Endothelial cell of umbilical vein (primary cell): Measurements from ENCODE around the gene REM1. TPM values are rescaled to one million over a fixed set of nuclear protein-coding genes. Genes with fewer than 3 reads are reported as not detected.

Source experiments
- BruUV-seq: library from RNA; stranded (reverse); fragments of 400-500 nt; replicated peaks from 2 replicates; lab custom pipeline; 2021; lab: Mats Ljungman, UMichigan
- CTCF ChIA-PET: fragments of 300-600, 350-600 bp; sonication (Branson Sonifier 250); formaldehyde crosslinking; loops from one replicate; lab custom pipeline; 2021; ENCODE audit warnings: antibody characterized with exemption, inconsistent platforms; lab: Charles Lee
- POLR2A ChIA-PET: fragments of 300-600, 350-600 bp; sonication (Branson Sonifier 250); formaldehyde crosslinking; loops from one replicate; lab custom pipeline; 2021; ENCODE audit warnings: antibody characterized with exemption, inconsistent platforms; lab: Charles Lee
- DNase-seq: peaks from one replicate; pipeline ENCODE4 v3.0.0-alpha.2; 2011; ENCODE audit warnings: low read depth, low spot score
- FAIRE-seq: peaks from 2 replicates; lab custom pipeline; 2011; peaks lifted over from hg19 to GRCh38; lab: Jason Lieb, UNC
- H2AFZ ChIP-seq: 2 replicates; pipeline ENCODE4 v1.6.0; 2012; ENCODE audit warnings: low read depth, low read length, control low read depth, inconsistent platforms
- H3K27ac ChIP-seq: 2 replicates; pipeline ENCODE4 v1.5.1; 2011; ENCODE audit warnings: low read depth, mild to moderate bottlenecking, control low read depth, low read length, moderate library complexity; ENCODE audit not compliant: insufficient read depth
- H3K27me3 ChIP-seq, 2 experiments: 2 replicates each; pipeline versions ENCODE4 v1.6.0 to v1.6.1; 2011; ENCODE audit warnings: low read length in 2 of 2, mixed read lengths in 1 of 2; ENCODE audit not compliant: control insufficient read depth in 2 of 2, insufficient read depth in 2 of 2
- H3K36me3 ChIP-seq, 2 experiments: 2 replicates in 1 of 2; 3 replicates in 1 of 2; pipeline ENCODE4 v1.5.1; 2011; ENCODE audit warnings: low read length in 2 of 2, mild to moderate bottlenecking in 1 of 2, moderate library complexity in 1 of 2; ENCODE audit not compliant: control insufficient read depth in 2 of 2, insufficient read depth in 2 of 2; ENCODE audit errors: extremely low read depth in 1 of 2
- H3K4me1 ChIP-seq: 3 replicates; pipeline ENCODE4 v1.5.1; 2011; ENCODE audit warnings: mild to moderate bottlenecking, low read length; ENCODE audit not compliant: control insufficient read depth, insufficient read depth; ENCODE audit errors: extremely low read depth
- H3K4me2 ChIP-seq: 2 replicates; pipeline ENCODE4 v1.6.1; 2011; ENCODE audit warnings: low read length, control low read depth, mixed read lengths; ENCODE audit not compliant: insufficient read depth
- H3K4me3 ChIP-seq, 3 experiments: fragments of 200-600 bp in 1 of 3; sonication (generic), shearing (Covaris generic) in 1 of 3; replicated peaks in 1 of 3; 2 replicates each; pipeline ENCODE4 v1.5.1; 2011 to 2016; ENCODE audit warnings: control low read depth in 3 of 3, low read length in 3 of 3, mild to moderate bottlenecking in 2 of 3, inconsistent platforms in 1 of 3, low read depth in 1 of 3, moderate library complexity in 1 of 3; ENCODE audit not compliant: insufficient read depth in 1 of 3
- H3K79me2 ChIP-seq: 2 replicates; pipeline ENCODE4 v1.6.0; 2012; ENCODE audit warnings: low read length, inconsistent platforms; ENCODE audit not compliant: control insufficient read depth, insufficient read depth
- H3K9ac ChIP-seq: replicated peaks from 2 replicates; pipeline ENCODE3; 2011; ENCODE audit warnings: low read length, control low read depth; ENCODE audit not compliant: insufficient read depth; ENCODE audit errors: extremely low read depth
- H3K9me1 ChIP-seq: replicated peaks from 3 replicates; pipeline ENCODE4 v1.6.0; 2011; ENCODE audit warnings: mild to moderate bottlenecking, low read length; ENCODE audit not compliant: control insufficient read depth, insufficient read depth; ENCODE audit errors: extremely low read depth
- H3K9me3 ChIP-seq: replicated peaks from 2 replicates; pipeline ENCODE4 v1.5.1; 2012; ENCODE audit warnings: low read length, inconsistent platforms; ENCODE audit not compliant: control insufficient read depth, insufficient read depth
- H4K20me1 ChIP-seq: replicated peaks from 2 replicates; pipeline ENCODE3; 2011; ENCODE audit warnings: mild to moderate bottlenecking, low read length; ENCODE audit not compliant: control insufficient read depth, insufficient read depth; ENCODE audit errors: extremely low read depth
- CTCF ChIP-seq, 2 donors: IDR thresholded peaks; 1 replicate in 1 of 2; 2 replicates in 1 of 2; pipeline ENCODE4 v1.5.1; 2011; ENCODE audit warnings: low read length in 2 of 2, mild to moderate bottlenecking in 2 of 2, moderate library complexity in 2 of 2, control low read depth in 1 of 2, inconsistent platforms in 1 of 2, low read depth in 1 of 2; ENCODE audit not compliant: insufficient read depth in 1 of 2; ENCODE audit errors: extremely low read depth in 1 of 2
- EZH2 ChIP-seq: IDR thresholded peaks from 2 replicates; pipeline ENCODE4 v1.6.1; 2012; ENCODE audit warnings: borderline replicate concordance, low read depth, mild to moderate bottlenecking, moderate library complexity, low read length, inconsistent platforms; ENCODE audit not compliant: severe bottlenecking
- FOS ChIP-seq: IDR thresholded peaks from 2 replicates; pipeline ENCODE4 v1.6.1; 2011; ENCODE audit warnings: mild to moderate bottlenecking, low read length, moderate library complexity, borderline replicate concordance; ENCODE audit not compliant: insufficient read depth
- GATA2 ChIP-seq: IDR thresholded peaks from 2 replicates; pipeline ENCODE4 v1.7.0; 2011; ENCODE audit warnings: low read depth, mild to moderate bottlenecking, moderate library complexity, mixed read lengths, low read length; ENCODE audit not compliant: insufficient read length, insufficient read depth
- JUN ChIP-seq: IDR thresholded peaks from 2 replicates; pipeline ENCODE4 v1.6.1; 2011; ENCODE audit warnings: borderline replicate concordance, low read depth; ENCODE audit not compliant: insufficient read length, insufficient read depth
- MAX ChIP-seq: IDR thresholded peaks from 2 replicates; pipeline ENCODE4 v1.6.1; 2011; ENCODE audit not compliant: insufficient read depth, insufficient read length
- MYC ChIP-seq: IDR thresholded peaks from one replicate; pipeline ENCODE4 v1.6.1; 2011; ENCODE audit warnings: mild to moderate bottlenecking, low read depth, low read length
- POLR2A ChIP-seq: IDR thresholded peaks from 2 replicates; pipeline ENCODE4 v1.6.1; 2012; ENCODE audit warnings: low read depth, mild to moderate bottlenecking, control low read depth, low read length
- POLR2AphosphoS5 ChIP-seq: IDR thresholded peaks from 2 replicates; pipeline ENCODE4 v1.6.1; 2012; ENCODE audit warnings: low read depth, mild to moderate bottlenecking, control low read depth, low read length, moderate library complexity; ENCODE audit not compliant: insufficient read depth
- dilution Hi-C: fragments of 300-500 bp; cut with MboI; formaldehyde crosslinking; loops from one replicate; pipeline ENCODE4 v1.15.0; 2019; ENCODE audit warnings: low sequenced_read_pairs; ENCODE audit not compliant: extremely low pct_ligation_motif_present
- intact Hi-C: fragments of 100-400 bp; cut with micrococcal nuclease; formaldehyde crosslinking; loops from one replicate; pipeline ENCODE4 v1.10.0; 2022
- polyA plus RNA-seq, 4 experiments: library from polyadenylated mRNA; depleted of rRNA in 3 of 4; stranded (reverse) in 3 of 4; unstranded in 1 of 4; fragments of >200 nt; gene quantifications; 2 replicates each; pipeline versions ENCODE4 v1.2.1 to v1.2.3, GENCODE V29; 2011 to 2012; ENCODE audit warnings: missing spikeins in 1 of 4
- total RNA-seq: library from RNA; stranded (reverse); gene quantifications from 2 replicates; pipeline ENCODE4 v1.2.3, GENCODE V29; 2021

Gene REM1
- total and polyA plus RNA-seq, 2 donors (not counting 3 experiments of a cell fraction or from before 2014, with no cell fraction given): 0.14 TPM; not detected in 1

GRCh38 chr20:31488115-31488514 is 13.0 kb downstream of the REM1 start:
- no peak for TF ChIP-seq EZH2
- no peak for TF ChIP-seq CTCF (IDR thresholded peaks at IDR 0.05; ENCODE audit: extremely low read depth in 1 of 2, insufficient read depth in 1 of 2, low read depth in 1 of 2, low read length in 2 of 2)
- TF ChIP-seq MYC: no peak
- TF ChIP-seq GATA2: no peak
- TF ChIP-seq POLR2A: no peak
- TF ChIP-seq FOS: no peak
- no peak for TF ChIP-seq MAX
- no peak for TF ChIP-seq POLR2AphosphoS5
- no peak for TF ChIP-seq JUN
- FAIRE-seq (no peak), DNase-seq (no peak)
- H3K27ac ChIP-seq: no peak overlapping the region
- no peaks in the 10 kb centered on the region for H3K9me3 ChIP-seq
- no peaks in the 10 kb centered on the region for H3K79me2 ChIP-seq
- no peaks in the 10 kb centered on the region for H4K20me1 ChIP-seq
- no peak overlapping the region for H2AFZ ChIP-seq
- intact Hi-C loops: no loop called here
- no TSS peak for BruUV-seq
- H3K4me3 ChIP-seq: no peak overlapping the region
- H3K36me3 ChIP-seq: no peaks in the 10 kb centered on the region
- H3K9ac ChIP-seq: no peak overlapping the region
- no peaks in the 10 kb centered on the region for H3K4me1 ChIP-seq
- no peaks in the 10 kb centered on the region for H3K9me1 ChIP-seq
- no peak overlapping the region for H3K4me2 ChIP-seq
- dilution Hi-C loops: no loop called here
- H3K27me3 ChIP-seq: peaks cover 0 to 11% of the 10 kb centered on the region in 2 experiments
- ChIA-PET POLR2A (no interaction called here), CTCF (interaction anchor here (2.4 to 9.5 kb wide), 2 partner anchors 15 to 28 kb away, joined by 7 to 114 read pairs; no protein-coding TSS in a partner anchor)
